GM20431 (cell line): ENCODE data around the gene DSE.

Experiments used
- in situ Hi-C: fragments of 300-500 bp; cut with MseI, MboI; formaldehyde crosslinking; loops from one replicate; pipeline ENCODE4 v1.15.0; 2020; ENCODE audit warnings: low sequenced_read_pairs; ENCODE audit not compliant: unreplicated experiment

DSE gene

GRCh38 chr6:116406678-116407345 is 36.1 kb downstream of the DSE start:
- in situ Hi-C loops = no loop called here

DNA sequence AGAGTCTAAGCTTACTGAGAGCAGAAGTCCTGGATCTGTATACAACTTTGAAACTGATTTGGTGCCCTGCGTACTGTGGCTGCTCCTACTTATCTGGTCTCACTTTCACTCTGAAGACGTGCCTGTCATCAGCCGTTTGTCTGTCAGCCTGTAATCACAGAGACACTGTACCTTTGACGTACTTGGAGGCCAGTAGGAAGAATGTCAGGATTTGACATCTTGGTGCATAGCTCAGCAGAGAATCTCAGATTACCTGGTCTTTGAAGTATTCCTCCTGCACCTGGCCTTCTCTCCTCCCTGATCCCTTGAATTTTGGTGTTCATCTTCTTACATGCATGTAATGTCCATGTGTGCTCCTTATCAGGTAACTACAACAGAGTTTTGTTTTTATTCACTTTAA is 37.7 kb downstream of the DSE start:
- in situ Hi-C loops = no loop called here

- in situ Hi-C loops = no loop called here
Measured at GRCh38 chr6:116409756-116410155, 39.0 kb downstream of the DSE start.

DNA sequence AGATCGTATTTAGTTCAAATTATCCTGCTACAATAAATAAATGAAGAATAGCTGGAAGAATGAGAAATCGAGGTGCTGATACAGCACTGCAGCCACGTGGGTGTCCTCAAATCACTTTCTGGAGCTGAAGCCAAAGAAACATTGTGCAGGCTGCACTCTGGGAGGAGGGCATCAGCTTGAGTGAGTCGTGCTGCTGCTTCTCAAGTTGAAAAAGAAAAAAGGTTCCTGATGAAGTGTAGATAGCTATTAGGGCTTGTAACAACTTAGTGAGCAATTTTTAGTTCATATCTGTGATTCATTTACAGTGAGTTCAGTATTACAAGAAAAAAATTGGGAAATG is 40.5 kb downstream of the DSE start:
- in situ Hi-C loops = no loop called here

DNA sequence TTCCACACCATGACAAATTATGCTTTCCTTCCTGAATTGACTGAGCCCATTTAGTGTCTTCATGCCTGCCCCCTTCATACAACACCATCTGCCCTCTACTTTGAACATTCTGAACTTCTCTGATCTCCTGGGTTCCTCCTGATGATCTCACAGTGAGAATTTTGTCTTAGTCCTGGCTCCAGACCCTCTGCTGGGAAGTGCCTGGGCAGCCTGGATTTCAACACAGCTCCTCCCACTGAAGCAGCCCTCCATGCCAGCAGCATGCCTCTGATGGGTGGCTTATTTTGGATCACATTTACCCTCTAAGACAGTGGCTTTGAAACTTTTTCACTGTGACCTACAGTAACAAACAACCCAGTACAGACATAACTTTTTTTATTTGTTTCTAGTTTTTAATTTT is 41.5 kb downstream of the DSE start:
- in situ Hi-C loops = no loop called here

DNA sequence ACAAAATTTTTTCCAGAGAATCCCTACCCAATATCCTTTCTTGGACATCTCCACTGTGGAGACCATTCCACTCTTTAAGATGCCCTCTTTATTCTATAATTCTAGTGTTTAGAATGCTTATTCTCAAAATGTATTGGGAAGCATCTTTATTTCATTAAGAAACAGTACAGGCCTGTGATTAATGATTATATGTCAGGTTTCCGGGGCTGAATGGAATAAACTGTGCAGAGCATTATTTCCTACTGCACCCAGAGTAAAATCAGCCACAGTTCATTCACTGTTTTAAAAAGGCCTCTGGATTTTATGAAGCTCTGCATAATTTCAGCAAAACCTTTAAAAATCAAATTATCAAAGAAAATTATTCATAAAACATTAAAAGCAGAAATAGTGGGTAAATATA is 42.6 kb downstream of the DSE start:
- in situ Hi-C loops = no loop called here

DNA sequence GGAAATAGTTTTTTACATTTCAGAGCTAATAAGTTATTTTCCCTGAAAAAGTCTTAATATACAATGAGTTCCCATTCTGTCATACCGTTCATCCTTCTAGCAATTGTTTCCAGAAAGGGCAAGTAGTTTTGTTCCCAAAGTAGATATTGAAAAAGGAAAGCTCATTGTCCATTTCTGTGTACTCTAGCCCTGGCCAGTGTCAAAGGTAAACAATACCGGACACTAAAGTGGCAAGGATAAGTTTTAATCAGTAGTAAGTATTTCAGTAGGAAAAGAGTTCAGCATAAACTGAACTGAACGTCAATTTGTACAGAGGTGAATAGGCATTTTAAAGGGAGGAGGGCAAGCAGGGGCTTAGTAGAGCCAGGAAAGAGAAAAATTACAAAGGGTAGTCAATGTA is 46.9 kb downstream of the DSE start:
- in situ Hi-C loops = no loop called here

DNA sequence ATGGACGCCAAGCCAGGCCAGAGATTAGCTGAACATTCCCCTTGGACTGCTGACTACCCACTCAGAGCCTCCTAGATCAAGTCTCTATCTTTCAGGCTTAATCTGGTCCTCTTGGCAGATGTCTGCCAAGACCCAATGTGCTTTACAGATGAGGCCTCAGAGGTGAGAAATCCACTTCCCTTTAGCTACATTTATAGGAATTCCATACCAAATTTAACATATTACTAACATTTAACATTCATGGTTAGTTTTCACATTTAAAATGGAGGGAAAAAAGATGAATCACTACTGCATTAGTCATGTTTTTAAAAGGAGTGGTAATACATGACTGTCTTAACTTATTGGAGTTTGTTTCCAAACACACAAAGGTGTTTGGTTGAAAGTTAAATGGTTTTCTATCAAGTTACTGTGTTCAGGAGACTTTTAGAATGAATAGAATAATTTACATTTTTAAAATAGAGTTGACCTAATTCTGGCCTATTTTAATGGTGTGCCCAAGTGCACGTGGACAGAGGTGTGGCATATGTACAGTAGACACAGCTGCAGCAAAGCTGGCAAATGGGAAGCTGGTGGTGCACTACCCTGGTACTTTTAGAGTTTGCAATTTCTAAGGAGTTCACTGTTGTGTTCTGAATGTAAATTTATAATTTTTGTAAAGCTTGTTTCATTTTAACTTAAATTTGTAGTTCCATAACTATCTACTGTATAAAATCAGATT is 48.5 kb downstream of the DSE start:
- in situ Hi-C loops = no loop called here

DNA sequence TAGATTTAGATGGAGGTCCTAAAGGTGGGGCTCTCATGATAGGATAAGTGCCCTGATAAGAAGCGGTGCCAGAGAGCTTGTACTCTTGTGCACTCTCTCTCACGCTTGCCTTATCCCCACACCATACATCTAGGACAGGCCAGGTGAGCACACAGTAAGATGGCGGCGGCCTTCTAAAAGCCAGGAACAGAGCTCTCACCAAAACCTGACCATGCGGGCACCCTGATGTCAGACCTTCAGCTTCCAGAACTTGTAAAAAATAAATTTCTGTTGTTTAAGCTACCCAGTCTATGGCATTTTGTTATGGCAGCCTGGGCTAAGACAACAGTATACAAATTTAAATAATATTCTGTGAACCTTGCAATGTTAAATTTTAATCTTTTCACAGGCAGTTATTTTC is 49.6 kb downstream of the DSE start:
- in situ Hi-C loops = no loop called here

GRCh38 chr6:116422238-116422637 is 51.5 kb downstream of the DSE start:
- in situ Hi-C loops = no loop called here

DNA sequence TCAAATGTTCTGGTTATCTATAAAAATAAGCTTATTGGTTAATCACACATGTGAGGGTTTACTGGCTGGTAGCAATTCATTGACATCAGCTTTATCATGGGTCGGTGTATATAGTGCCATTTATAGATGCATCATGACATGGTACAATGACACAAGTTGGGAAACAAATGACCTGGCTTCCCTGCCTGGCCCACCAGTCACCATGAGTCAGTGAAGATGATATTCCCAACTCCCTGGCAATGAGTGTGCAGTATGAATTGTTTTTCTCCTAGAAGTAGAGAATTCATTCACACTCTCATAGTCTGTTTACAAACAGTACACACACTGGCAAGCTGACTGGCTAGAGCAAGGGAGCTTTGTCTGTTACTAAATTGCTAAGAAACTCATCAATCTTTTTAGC is 53.3 kb downstream of the DSE start:
- in situ Hi-C loops = no loop called here

DNA sequence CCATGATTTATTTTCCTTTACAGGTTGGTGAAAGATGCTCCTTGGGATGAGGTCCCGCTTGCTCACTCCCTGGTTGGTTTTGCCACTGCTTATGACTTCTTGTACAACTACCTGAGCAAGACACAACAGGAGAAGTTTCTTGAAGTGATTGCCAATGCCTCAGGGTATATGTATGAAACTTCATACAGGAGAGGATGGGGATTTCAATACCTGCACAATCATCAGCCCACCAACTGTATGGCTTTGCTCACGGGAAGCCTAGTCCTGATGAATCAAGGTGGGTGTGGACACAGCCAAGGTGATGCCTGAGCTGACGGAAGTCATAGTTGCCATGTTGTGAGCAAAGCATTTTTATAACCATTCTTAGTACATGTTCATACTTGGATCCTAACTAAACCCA is 55.8 kb downstream of the DSE start:
- in situ Hi-C loops = no loop called here

- in situ Hi-C loops = no loop called here
Measured at GRCh38 chr6:116429111-116429510, 58.4 kb downstream of the DSE start.

- in situ Hi-C loops = no loop called here
Measured at GRCh38 chr6:116430860-116431259, 60.1 kb downstream of the DSE start.

DNA sequence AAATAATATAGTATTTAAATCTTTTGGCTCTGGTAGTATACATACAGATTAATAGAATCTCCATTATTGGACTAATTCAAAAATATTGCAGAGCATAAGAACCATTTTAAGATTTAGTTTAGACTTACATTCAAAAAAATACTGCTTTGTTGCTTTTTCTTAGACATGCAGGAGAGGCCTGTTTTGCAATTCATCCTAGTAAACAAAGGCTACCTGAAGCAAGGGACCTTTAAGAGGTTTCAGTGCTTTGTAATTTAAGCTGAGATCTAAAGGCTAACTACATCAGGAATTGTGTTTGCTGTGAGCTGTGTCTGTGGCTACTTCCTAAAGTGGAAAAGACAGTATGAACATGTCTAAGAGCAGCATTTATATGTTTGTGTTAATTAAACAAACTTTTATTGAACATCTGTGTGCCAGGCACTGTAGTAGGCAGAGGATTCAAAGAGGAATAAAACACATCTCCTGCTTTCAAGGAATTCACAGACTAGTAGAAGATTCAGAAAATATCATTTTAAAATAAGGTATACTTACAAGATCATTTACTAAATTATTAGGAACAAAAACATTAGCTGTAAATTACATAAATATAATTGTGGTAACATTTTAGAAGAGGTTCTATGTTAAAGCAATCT is 61.3 kb downstream of the DSE start:
- in situ Hi-C loops = no loop called here

DNA sequence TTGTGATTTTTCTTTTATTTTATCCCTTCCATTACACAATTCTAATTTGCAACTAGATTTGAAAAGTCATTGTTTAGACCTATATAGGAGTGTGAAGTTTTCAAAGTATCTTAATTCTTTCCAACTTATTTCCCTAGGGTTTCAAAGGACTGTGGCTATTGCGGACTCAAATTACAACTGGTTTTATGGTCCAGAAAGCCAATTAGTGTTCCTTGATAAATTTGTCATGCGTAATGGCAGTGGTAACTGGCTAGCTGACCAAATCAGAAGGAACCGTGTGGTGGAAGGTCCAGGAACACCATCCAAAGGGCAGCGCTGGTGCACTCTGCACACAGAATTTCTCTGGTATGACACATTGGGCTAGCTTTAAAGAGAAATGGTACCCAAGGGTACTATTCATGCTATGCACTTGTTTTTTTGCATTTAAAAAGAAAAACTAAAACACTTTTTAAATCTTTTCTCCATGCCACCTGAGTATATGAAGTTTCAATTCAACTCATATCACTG is 62.5 kb downstream of the DSE start:
- in situ Hi-C loops = no loop called here

GRCh38 chr6:116434056-116434725 is 63.4 kb downstream of the DSE start:
- in situ Hi-C loops = no loop called here

- in situ Hi-C loops = no loop called here
Measured at GRCh38 chr6:116436586-116436985, 65.8 kb downstream of the DSE start.

GRCh38 chr6:116437656-116438055 is 66.9 kb downstream of the DSE start:
- in situ Hi-C loops = no loop called here

- in situ Hi-C loops = no loop called here
Measured at GRCh38 chr6:116438590-116439448, 68.1 kb downstream of the DSE start.
